CD1c-positive myeloid dendritic cell (primary cell): Measurements from ENCODE around the gene LMOD3.

Experiments used
- DNase-seq: peaks from one replicate; pipeline ENCODE4 v3.0.0-alpha.2; 2016; ENCODE audit errors: extremely low spot score

The LMOD3 gene

DNA sequence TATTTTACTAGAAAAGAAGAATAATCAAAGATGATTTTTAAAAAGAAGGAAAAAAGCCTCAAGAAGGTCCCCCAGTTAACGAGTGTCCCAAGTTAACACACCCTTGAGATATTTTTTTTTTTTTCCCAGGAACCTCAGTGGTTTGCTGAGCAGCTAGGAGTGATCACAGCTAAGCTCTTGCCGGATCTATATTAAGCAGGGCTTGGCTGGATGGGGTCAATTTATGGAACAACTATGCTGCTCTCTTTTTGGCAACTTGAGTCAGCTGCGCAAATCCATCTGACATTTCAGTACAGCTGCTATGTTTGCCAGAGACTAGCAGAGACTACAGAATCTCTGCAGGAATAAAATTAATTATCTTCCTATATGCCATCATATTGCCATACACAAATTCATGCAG is at the start of gene LMOD3:
LMOD3 (minus strand) TSS at position 193 of the 400 bp plus-strand sequence. CDS start 209 bp downstream, outside the sequence.
- DNase-seq: no peak

DNA sequence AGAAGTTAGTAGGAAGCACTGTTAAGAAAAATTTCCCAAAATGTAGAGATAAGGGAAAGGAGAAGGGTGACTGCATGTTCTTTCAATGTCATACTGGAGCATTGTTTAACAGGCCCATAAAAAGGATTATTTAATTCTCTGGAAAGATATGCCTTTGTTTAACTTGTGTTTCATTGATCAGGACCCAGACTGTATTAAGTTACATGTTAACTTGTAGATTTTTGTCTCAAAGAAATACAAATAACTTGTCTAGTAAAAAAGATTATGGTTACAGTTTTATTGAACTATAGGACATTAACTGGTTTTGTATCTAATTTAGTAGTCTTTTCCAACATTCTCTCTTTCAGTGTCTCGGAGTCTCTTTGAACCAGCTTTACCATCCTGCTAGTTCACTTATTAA is 49.7 kb upstream of the LMOD3 start:
- DNase-seq: no peak

DNA sequence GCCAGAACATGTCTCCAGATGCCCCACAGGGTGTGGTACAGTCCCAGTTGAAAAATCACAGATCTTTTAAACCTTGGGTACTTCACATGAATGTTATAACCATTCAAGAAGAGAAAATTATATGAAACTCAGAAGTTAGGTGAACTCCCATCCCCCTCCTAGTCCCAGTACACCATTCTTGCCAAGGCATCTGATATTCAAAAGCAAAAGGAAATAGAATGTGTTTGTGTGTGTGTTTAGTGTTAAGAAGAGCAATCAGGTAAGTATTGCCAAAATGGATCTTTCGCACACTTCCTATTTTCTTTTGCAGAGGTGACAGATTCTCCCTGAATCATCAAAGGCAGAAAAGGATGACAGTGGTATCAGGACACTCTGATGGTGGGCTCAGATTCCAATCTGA is 44.1 kb upstream of the LMOD3 start:
- no peak for DNase-seq

DNA sequence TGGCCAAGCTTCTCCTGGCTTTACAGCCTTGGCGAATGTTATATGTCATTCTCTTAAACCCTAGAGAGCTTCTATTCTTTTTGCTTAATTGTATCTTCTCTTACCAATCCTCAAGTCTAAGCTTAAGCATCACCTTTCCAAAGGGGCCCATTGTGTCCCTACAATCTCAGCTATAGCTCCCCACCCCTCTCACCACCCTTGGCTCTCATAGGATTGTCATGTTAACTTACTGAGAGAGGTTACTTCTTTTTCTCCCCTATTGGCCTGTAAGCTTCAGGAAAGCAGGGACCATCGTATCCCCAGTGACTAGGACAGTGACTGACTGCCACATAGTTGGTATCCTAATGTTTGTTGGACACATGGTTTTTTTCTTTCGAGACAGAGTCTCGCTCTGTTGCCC is 43.3 kb upstream of the LMOD3 start:
- no peak for DNase-seq

DNA sequence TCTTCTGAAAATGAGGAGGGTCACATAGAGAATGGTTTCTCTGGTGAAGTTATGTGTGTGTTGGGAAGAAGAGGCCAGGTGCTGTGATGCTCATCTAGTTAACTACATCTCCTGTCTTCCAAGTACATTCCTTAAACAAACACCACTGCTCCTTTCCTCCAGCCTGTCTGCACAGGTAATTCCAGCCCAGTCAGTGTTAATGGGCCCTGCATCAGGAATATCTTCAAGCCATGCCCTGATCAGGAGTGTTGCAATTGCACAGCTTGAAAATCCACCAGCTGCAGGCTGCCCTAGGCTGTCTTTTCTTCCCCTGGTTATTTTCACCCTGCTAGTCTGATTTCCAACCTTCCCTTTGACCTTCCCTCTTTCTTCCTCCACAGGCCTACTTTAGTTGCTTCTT is 41.9 kb upstream of the LMOD3 start:
- DNase-seq: no peak

DNA sequence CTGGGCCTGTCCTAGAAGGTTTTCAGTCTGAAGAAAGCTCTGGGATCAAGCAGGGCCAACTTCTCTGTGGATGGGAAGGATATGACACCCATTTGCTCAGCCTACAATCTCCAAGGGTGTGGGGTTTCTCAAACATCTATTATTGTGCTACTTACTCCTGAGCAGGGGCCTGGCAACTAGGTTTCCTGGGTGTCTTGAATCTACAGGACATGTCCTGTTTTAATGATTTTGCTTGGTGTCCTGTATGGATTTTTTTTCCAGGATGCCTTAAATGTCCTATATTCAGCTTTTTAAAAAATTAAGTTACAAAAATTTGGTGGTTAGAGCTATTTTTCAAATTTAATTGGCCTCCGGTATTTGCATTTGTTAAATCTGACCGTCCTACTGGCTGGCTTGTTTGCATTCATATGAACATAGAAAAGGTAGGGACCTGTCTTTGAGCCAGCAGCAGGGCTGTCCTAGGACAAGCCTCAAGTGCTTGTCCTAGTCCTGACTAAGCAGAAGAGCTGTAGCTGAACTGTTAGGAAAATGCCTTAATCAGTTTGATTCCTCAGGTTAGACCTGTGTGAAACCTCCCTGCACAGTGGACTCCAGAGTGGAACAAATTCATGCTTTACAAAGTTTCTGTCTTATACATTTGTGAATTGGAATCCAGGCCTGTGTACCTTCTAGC is 40.0 kb upstream of the LMOD3 start:
- no peak for DNase-seq

DNA sequence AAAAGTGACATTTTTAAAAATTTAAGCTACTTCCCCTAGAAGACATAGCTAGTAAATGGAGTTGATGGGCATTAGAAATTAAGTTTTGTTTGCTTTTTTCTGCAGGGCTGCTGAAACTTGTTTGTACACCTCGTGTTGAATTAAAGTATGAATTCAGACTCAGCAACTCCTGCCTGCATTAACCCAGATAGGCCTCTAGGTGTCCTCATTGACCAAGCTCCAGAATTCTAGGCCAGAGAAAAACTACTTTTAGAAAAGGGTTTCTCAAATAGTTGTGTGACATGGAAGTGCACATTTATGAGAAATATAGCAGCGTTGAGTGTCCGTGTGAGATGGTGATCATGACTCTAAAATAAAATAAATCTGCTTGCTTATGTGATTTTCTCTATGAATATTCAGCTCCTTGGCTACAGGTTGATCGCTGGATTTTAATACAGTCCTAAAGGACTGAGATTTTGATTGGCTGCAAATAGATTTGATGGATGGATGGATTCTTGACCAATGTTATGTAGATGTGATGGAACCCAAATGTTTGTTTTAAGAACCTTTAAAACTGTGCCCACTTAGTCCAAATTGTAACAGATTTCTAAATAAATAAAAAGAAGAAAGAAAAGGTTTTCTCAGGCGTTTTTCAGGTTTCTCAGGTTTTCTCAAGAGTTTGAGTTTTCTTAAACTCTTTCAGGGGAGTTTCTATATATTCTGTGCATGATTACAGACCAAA is 39.4 kb upstream of the LMOD3 start:
- DNase-seq: peak; percentile 72

DNA sequence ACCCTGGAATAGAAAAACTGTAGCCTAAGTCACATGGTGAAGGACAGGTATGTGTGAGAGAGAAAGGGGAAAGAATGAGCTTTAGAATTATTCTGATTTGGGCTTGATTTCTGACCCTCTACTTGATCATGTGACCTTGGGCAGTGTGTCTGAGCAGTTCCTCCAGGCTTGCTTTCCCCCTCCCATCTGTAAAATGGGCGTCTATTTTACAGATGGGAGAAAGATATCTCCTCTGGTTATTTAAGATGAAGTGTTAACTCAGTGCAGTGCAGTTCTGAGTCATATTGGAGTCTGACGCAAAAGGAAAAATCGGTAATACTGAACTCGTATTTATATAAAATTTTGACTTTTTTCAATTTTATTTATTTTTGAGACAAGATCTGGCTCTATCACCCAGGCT is 38.1 kb upstream of the LMOD3 start:
- DNase-seq: no peak

DNA sequence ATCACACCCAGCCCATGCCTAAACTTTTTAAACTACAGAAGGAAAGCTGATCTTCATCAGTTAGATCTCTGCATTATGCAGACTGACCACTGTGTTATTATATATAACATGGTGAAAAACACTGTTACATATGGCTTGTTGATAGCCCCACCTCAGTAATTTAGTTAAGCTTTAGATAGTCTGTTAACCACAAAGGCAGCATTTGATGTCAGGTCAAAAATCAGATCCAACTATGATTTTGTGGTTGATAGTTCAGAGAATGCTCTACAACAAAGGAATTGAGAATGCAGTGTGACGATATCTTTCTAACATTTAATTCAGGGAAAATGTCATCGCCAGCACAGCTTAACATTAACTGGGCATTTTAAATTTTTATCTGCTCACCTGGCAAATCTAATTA is 37.7 kb upstream of the LMOD3 start:
- DNase-seq: no peak

DNA sequence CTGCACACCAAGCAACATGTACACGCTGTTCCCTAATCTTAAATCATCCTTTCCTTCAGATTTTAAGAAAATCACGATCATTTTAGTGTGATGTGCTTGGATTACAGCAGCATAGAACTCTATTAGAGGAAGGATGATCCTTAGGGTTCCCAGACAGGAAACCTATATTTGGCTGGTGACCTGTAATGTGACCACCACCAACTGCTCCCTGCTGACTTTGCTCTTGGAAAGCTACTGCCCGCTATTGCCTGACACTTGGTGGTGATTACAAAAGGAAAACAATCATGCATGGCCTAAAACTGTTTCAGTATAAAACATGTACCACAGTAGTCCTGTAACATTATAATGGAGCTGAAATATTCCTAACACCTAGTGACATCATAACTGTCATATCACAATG is 27.2 kb upstream of the LMOD3 start:
- DNase-seq: no peak

DNA sequence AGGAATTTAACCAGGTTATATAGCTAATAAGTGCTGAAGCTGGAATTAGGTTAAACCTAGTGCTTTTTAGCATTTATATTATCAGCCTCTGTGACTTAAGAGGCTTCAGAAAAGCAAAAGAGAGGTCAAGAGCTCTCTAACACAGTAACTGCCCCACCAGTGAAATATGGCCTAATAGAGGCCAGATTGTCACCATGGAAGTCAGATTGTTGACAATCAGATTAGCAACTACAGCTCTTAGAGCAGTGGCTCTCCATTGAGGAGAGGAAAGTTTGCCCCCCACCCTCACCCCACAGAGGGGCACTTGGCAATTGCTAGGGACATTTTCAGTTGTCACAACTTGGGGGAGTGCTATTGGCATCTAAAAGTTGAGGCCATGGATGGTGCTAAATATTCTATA is 23.3 kb upstream of the LMOD3 start:
- DNase-seq: no peak

DNA sequence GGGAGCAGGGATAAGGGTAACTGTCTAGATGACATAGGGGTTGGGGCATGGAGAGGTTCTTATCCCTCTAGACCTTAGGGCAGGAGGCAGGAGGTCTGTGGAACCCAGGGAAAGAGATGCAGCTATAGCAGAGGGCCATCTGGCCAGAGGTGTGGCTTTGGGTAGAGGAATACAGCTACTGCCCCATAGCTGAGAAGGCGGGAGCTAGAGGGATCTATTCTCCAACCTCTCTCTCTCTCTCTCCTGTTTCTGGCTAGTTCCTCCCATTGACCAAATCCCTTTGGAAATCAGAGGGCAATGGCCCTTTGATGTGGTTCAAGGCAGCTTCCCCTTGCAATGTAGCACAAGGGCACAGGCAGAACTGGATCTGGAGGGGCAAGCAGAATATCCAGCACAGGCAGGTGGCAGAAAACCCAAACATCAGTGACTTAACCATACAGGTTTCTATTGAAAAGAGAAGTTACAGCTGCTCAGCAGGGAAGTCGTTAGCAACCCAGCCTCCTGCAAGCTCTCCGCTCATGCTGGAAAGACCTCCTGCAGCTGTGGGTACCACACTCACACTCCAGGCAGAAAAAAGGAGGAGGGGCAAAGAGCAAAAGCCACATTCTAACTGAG is 22.3 kb upstream of the LMOD3 start:
- no peak for DNase-seq

DNA sequence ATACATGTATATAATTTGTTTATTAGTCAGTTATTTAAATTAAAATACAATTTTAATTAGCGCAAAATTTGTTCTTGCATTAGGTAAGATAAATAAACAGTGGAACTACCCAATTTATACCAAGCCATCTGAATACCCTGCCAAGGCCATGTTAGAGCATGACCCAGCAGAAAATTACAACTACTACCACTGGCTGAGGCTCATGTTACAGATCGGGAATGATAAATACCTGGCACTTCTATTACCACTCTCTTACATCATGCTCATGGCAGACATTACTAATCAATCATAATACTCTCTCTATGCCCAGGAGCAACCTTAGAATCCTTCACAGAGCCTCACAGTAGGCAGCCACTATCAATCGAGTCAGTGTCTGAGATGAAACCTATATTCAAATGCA is 21.2 kb upstream of the LMOD3 start:
- no peak for DNase-seq

DNA sequence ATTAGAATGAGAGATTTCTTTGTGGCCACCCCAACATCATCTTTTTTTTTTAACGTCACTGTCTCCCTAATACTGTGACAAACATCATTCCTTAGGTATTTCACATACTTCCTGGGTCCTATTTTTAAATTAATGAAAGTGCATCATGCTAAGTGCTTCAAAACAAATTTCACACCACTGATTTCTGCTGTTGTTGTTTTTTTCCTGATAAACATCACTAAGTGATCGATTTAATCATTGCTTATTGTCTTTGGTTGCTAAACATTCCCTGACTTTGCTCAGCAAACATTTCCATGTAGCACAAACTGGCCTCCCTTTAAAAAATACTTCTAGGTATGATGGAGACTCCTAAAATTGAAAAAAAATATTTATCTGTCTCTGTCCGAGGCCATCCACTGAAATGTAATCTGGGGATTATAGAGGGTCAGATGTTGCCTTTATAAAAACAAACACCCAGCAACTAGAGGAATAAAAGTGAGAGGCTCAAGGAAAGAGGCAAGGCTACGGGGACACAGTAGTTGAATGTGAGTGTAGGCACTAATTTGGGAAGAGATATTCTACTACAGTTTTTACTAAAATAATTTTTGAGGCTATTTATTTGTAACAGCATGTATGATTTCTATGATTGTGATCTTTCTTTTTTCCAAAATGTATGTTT is 20.5 kb upstream of the LMOD3 start:
- no peak for DNase-seq

DNA sequence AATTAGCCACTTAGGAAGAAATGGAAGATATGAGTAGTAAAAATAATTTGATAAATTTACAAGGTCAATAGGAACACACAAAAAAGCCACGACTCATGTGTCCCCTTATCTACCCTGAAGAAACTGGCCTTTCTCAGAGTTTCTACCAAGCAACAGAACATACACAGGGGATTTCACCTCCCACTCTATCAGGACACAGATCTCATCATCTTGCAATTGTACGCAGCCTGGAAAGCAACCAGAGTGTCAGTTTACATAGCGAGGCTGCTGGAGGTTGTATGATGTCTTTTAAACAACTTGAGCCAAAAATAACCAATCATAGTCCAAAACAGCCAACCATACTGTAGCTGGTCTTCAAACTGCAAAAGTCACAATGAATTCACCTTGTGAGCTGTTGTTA is 19.7 kb upstream of the LMOD3 start:
- DNase-seq: no peak

DNA sequence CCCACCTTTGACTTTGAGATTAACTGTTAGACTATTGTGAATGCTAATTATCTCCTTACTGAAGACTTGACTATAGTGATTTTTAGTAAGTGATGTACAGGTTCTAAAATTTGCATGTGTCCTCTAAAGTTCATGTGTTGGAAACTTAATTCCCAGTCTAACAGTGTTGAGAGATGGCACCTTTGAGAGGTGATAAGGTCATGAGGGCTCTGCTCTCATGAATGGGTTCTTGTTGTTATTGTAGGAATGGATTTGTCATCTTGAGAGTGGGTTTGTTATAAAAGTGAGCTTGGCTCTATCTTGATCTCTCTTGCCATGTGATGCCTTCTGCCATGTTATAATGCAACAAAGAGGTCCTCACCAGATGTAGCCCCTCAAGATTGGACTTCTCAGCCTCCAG is 18.9 kb upstream of the LMOD3 start:
- no peak for DNase-seq

DNA sequence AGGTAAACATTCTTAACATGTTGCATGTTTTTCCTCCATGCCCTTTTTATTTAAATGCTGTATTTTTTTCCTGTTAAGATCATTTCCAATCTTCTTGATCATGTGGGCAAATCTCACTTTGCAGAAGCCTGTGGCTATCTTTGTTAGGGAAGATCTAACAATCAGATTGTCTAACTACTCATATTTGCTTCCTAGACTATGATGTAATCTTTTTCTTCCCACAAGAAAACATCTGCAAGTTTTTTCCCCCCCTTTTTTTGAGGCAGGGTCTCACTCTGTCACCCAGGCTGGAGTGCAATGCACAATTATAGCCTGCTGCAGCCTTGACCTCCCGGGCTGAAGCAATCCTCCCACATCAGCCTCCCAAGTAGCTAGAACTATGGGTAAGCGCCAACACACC is 15.0 kb upstream of the LMOD3 start:
- DNase-seq: no peak

DNA sequence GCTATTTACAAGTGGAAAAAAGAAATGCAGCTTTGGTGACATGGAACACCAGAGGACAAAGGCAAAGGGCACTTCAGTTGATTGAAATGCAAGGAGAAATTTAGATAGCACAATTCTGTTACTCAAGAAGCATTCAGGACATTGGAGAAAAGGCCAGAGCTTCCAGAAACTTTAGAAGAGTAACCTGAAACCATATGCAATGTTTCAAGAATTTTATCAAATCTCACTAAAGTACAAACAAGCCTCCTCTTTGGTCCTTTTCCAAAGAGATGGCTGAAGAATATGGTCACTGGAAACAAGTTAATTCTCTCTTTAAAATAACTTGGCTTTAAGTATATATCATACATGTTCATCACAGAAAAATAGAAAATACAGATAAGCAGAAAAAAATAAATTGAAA is 14.6 kb upstream of the LMOD3 start:
- DNase-seq: no peak

DNA sequence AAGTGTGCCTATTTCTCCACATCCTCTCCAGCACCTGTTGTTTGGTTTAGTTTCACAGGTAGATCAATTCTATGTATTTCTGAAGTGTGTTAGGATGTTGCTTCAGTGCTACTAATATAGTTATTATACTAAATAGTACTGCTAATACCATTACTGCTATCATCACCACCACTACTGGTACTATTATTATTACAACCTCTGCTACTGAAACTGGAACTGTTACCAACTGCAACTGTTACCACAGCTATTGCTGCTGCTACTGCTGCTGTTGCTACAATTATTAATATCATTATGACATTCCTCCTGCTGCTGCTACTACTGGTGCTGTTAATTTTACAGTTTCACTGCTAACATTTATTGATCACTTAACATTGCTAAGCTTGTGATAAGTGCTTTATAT is 8.3 kb upstream of the LMOD3 start:
- DNase-seq: no peak

DNA sequence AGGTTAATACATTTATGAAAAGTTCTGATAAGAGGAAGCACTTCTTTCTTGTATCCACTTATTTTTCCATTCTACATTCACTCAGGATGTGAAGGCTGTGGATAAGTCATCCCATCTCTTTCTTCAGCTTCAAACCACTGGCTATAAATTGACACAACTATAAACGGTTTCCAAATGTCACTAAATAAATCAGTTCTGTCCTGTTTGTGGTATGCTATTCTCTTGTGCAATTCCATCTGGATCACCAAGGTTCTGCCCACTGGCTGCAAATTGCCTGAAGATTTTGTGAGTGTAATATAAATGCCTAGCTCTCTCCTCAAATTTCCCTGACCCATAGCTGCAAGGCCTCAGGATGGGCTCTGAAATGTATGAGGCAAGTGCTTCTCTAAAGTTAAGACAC is 7.1 kb upstream of the LMOD3 start:
- DNase-seq: no peak

DNA sequence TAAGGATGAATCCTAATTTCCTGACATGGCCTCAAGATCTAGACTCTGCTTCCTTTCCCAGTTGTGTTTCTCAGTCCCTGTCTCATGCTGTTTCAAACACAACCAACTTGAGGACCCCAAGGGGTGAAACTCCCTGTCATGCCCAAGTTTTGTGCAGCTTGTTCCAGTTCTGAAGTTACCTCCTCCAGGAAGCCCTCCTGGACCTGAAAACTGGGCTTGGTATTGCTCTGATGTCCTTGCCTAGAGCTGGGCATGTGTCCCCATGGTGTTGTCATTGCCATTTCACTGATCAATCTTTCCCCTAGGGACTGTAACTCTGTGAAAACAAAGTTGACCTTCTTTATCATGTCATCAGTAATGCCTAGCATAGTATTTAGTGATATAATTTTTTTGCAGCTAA is 6.1 kb upstream of the LMOD3 start:
- DNase-seq: no peak

DNA sequence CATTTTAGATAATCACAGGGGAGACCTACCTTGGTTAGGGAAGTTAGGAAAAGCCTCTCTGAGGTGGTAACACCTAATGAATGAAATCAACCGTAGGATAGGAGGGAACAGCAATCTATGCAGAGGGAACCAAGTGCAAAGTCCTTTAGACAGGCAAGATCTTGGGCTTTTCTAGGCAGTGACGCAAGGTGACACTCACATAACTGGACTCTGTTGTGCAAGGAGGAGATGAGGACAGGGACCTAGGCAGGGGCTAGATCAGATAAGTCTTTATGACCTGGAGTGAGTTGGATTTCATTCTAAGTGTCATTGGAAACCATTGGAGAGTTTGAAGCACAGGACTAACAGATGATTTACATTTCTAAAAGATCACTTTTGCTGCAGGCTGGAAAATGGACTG is 4.6 kb upstream of the LMOD3 start:
- no peak for DNase-seq

DNA sequence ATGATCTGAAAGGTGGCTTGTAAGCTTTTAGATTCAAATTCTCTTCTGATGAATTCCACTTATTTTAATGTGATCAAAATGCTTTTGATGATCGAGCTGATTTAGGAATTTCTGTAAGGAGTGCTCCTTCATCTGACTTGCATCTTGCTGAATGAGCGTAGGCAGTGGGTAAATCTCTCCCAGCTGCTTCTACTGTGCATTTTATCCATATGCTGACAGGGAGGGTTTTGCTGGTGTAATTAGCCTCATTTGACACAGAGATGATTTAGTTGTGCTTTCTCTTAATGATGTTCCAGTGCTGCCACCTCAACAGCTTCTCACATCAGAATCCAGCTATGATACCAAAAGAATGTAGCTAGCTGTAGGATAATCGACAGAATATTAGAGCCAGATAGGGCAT is 3.8 kb upstream of the LMOD3 start:
- DNase-seq: no peak
